ENCODE measurements around the gene COL5A1.

- no peak for TF ChIP-seq CTCF (IDR thresholded peaks at IDR 0.05)
- no peak for TF ChIP-seq POLR2AphosphoS5 (IDR thresholded peaks at IDR 0.05)
- no peak for TF ChIP-seq POLR2A (IDR thresholded peaks at IDR 0.05)
These were observed 21.5 kb downstream of the COL5A1 start for GRCh38 chr9:134663084-134663483.

Data from upper lobe of left lung (tissue), 4 donors.